ENCODE results near the gene CREB3L2.

DNA sequence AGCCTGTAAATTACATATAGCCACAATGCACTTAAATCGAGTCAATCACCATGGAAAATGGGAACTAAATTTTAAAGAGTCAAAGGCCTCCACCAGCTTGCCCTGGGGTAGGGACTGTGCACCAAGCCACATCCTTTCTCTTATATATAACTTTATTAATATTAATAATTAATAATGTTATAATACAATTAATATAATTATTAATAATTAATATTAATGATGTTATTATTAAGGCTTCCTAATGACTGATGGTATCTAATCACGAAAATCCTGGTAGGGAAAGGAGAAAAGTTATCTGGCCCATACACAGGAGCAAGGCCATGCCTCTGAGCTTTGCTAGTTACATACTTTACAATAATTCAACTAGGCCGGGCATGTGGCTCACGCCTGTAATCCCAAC lies 87.9 kb downstream of the CREB3L2 start:
- TF ChIP-seq POLR2AphosphoS5 (IDR thresholded peaks at IDR 0.05; ENCODE audit: low read depth, low read length) (no peak), POLR2A (IDR thresholded peaks at IDR 0.05; ENCODE audit: borderline replicate concordance, extremely low read depth, insufficient read depth, insufficient read length) (no peak), EZH2phosphoT487 (IDR thresholded peaks at IDR 0.05; ENCODE audit: borderline replicate concordance) (no peak), SIN3A (IDR thresholded peaks at IDR 0.05; ENCODE audit: low read depth) (no peak), RAD21 (IDR thresholded peaks at IDR 0.05; ENCODE audit: low read depth) (no peak), YY1 (IDR thresholded peaks at IDR 0.05; ENCODE audit: extremely low read depth, insufficient replicate concordance, low read depth, low read length) (no peak), EZH2 (IDR thresholded peaks at IDR 0.05) (no peak)
- TF ChIP-seq, protein P1, sequence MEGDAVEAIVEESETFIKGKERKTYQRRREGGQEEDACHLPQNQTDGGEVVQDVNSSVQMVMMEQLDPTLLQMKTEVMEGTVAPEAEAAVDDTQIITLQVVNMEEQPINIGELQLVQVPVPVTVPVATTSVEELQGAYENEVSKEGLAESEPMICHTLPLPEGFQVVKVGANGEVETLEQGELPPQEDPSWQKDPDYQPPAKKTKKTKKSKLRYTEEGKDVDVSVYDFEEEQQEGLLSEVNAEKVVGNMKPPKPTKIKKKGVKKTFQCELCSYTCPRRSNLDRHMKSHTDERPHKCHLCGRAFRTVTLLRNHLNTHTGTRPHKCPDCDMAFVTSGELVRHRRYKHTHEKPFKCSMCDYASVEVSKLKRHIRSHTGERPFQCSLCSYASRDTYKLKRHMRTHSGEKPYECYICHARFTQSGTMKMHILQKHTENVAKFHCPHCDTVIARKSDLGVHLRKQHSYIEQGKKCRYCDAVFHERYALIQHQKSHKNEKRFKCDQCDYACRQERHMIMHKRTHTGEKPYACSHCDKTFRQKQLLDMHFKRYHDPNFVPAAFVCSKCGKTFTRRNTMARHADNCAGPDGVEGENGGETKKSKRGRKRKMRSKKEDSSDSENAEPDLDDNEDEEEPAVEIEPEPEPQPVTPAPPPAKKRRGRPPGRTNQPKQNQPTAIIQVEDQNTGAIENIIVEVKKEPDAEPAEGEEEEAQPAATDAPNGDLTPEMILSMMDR (IDR thresholded peaks at IDR 0.05 in 2 of 3, conservative IDR thresholded peaks at IDR 0.05 in 1 of 3; ENCODE audit: borderline replicate concordance in 1 of 3, insufficient read depth in 1 of 3, low read depth in 2 of 3, low read length in 2 of 3): no peak
- TF ChIP-seq, protein P2, sequence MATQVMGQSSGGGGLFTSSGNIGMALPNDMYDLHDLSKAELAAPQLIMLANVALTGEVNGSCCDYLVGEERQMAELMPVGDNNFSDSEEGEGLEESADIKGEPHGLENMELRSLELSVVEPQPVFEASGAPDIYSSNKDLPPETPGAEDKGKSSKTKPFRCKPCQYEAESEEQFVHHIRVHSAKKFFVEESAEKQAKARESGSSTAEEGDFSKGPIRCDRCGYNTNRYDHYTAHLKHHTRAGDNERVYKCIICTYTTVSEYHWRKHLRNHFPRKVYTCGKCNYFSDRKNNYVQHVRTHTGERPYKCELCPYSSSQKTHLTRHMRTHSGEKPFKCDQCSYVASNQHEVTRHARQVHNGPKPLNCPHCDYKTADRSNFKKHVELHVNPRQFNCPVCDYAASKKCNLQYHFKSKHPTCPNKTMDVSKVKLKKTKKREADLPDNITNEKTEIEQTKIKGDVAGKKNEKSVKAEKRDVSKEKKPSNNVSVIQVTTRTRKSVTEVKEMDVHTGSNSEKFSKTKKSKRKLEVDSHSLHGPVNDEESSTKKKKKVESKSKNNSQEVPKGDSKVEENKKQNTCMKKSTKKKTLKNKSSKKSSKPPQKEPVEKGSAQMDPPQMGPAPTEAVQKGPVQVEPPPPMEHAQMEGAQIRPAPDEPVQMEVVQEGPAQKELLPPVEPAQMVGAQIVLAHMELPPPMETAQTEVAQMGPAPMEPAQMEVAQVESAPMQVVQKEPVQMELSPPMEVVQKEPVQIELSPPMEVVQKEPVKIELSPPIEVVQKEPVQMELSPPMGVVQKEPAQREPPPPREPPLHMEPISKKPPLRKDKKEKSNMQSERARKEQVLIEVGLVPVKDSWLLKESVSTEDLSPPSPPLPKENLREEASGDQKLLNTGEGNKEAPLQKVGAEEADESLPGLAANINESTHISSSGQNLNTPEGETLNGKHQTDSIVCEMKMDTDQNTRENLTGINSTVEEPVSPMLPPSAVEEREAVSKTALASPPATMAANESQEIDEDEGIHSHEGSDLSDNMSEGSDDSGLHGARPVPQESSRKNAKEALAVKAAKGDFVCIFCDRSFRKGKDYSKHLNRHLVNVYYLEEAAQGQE (IDR thresholded peaks at IDR 0.05; ENCODE audit: low read depth): no peak
- TF ChIP-seq, protein P3, sequence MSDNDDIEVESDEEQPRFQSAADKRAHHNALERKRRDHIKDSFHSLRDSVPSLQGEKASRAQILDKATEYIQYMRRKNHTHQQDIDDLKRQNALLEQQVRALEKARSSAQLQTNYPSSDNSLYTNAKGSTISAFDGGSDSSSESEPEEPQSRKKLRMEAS (IDR thresholded peaks at IDR 0.05): no peak

Measured in HCT116 (cell line).